CD14-positive monocyte (primary cell): ENCODE results near the gene C3orf18. TPM values are rescaled to one million over a fixed set of nuclear protein-coding genes. Genes with fewer than 3 reads are reported as not detected.

Experiments
- DNase-seq, 3 donors: peaks; one replicate each; pipeline ENCODE4 v3.0.0-alpha.2; 2011 to 2022
- H2AFZ ChIP-seq: 2 replicates; pipeline ENCODE4 v1.6.0; 2012; ENCODE audit warnings: mild to moderate bottlenecking, low read depth, low read length, inconsistent platforms; ENCODE audit not compliant: insufficient read depth, poor library complexity, severe bottlenecking
- H3K27ac ChIP-seq, 2 donors: 1 replicate in 1 of 2; 2 replicates in 1 of 2; pipeline ENCODE4 v1.5.1; 2012 to 2013; ENCODE audit warnings: low read length in 2 of 2, control low read depth in 1 of 2, inconsistent platforms in 1 of 2, low read depth in 1 of 2, mild to moderate bottlenecking in 1 of 2
- H3K27me3 ChIP-seq, 2 donors: one replicate each; pipeline versions ENCODE4 v1.6.0 to v1.6.1; 2011 to 2013; ENCODE audit warnings: low read length in 2 of 2; ENCODE audit not compliant: control insufficient read depth in 2 of 2, insufficient read depth in 2 of 2
- H3K36me3 ChIP-seq, 2 donors: replicated peaks in 1 of 2; 1 replicate in 1 of 2; 2 replicates in 1 of 2; pipeline versions ENCODE4 v1.5.1 to v1.6.1; 2012 to 2013; ENCODE audit warnings: low read length in 2 of 2, control low read depth in 1 of 2, inconsistent platforms in 1 of 2, mild to moderate bottlenecking in 1 of 2; ENCODE audit not compliant: insufficient read depth in 2 of 2, control insufficient read depth in 1 of 2
- H3K4me1 ChIP-seq, 2 donors: 1 replicate in 1 of 2; 2 replicates in 1 of 2; pipeline versions ENCODE4 v1.5.1 to v1.6.1; 2012 to 2013; ENCODE audit warnings: low read length in 2 of 2, control low read depth in 1 of 2, inconsistent platforms in 1 of 2, mild to moderate bottlenecking in 1 of 2, moderate library complexity in 1 of 2; ENCODE audit not compliant: insufficient read depth in 2 of 2, control insufficient read depth in 1 of 2
- H3K4me2 ChIP-seq: replicated peaks from 2 replicates; pipeline ENCODE3; 2012; ENCODE audit warnings: low read length, moderate library complexity, mild to moderate bottlenecking; ENCODE audit not compliant: poor library complexity, severe bottlenecking; ENCODE audit errors: extremely low read depth
- H3K4me3 ChIP-seq, 3 experiments: fragments of 200-600 bp in 1 of 3; sonication (generic) in 1 of 3; replicated peaks in 1 of 3; 1 replicate in 2 of 3; 2 replicates in 1 of 3; pipeline ENCODE4 v1.5.1; 2011 to 2013; ENCODE audit warnings: low read length in 3 of 3, mild to moderate bottlenecking in 3 of 3, control low read depth in 2 of 3, low read depth in 2 of 3, inconsistent platforms in 1 of 3, moderate library complexity in 1 of 3
- H3K79me2 ChIP-seq: 2 replicates; pipeline ENCODE4 v1.6.0; 2012; ENCODE audit warnings: mild to moderate bottlenecking, control low read depth, inconsistent platforms, low read length, moderate library complexity; ENCODE audit not compliant: insufficient read depth
- H3K9ac ChIP-seq: 2 replicates; pipeline ENCODE4 v1.6.0; 2017; ENCODE audit warnings: low read length, mild to moderate bottlenecking; ENCODE audit not compliant: insufficient read depth, poor library complexity, severe bottlenecking
- H3K9me3 ChIP-seq, 2 donors: replicated peaks in 1 of 2; 1 replicate in 1 of 2; 2 replicates in 1 of 2; pipeline versions ENCODE4 v1.5.1 to v1.6.1; 2012 to 2013; ENCODE audit warnings: low read length in 2 of 2, control low read depth in 1 of 2; ENCODE audit not compliant: control insufficient read depth in 1 of 2, insufficient read depth in 1 of 2
- H4K20me1 ChIP-seq: 2 replicates; pipeline ENCODE4 v1.6.0; 2012; ENCODE audit warnings: mild to moderate bottlenecking, low read length, control low read depth, moderate library complexity; ENCODE audit not compliant: insufficient read depth
- H3K27ac Mint-ChIP-seq, 7 donors: one replicate each; pipeline ENCODE4 v1.8.0; 2020; ENCODE audit warnings: mild to moderate bottlenecking in 7 of 7, mixed read lengths in 7 of 7, moderate library complexity in 6 of 7, inconsistent platforms in 2 of 7
- H3K27me3 Mint-ChIP-seq, 3 donors: one replicate each; pipeline ENCODE4 v1.8.0; 2021 to 2022; ENCODE audit warnings: low read depth in 3 of 3, mild to moderate bottlenecking in 3 of 3, mixed read lengths in 3 of 3, moderate library complexity in 3 of 3, inconsistent platforms in 1 of 3
- H3K36me3 Mint-ChIP-seq, 2 donors: one replicate each; pipeline ENCODE4 v1.8.0; 2020; ENCODE audit warnings: mixed read lengths in 2 of 2, inconsistent platforms in 1 of 2, mild to moderate bottlenecking in 1 of 2
- H3K4me1 Mint-ChIP-seq: one replicate; pipeline ENCODE4 v1.8.0; 2020; ENCODE audit warnings: mild to moderate bottlenecking, mixed read lengths
- H3K4me3 Mint-ChIP-seq, 2 donors: one replicate each; pipeline ENCODE4 v1.8.0; 2020; ENCODE audit warnings: mild to moderate bottlenecking in 2 of 2, mixed read lengths in 2 of 2, moderate library complexity in 1 of 2
- H3K9me3 Mint-ChIP-seq, 7 donors: one replicate each; pipeline ENCODE4 v1.8.0; 2020 to 2022; ENCODE audit warnings: mixed read lengths in 7 of 7, mild to moderate bottlenecking in 6 of 7, moderate library complexity in 6 of 7, inconsistent platforms in 2 of 7
- CTCF ChIP-seq: fragments of 200-600 bp; IDR thresholded peaks from one replicate; pipeline ENCODE4 v1.8.0; 2022; ENCODE audit warnings: antibody characterized with exemption, mild to moderate bottlenecking
- WGBS: methylation state at CpG from one replicate; pipeline ENCODE4 v1.1.5; 2013; ENCODE audit warnings: missing lambda C conversion rate; ENCODE audit not compliant: insufficient coverage; 5-methylcytosine and 5-hydroxymethylcytosine counted together
- intact Hi-C, 2 donors: fragments of 100-400 bp; cut with micrococcal nuclease; formaldehyde crosslinking; loops; one replicate each; pipeline versions ENCODE4 v1.15.0 to v1.15.1; 2023
- polyA plus RNA-seq, 3 donors: library from polyadenylated mRNA; depleted of rRNA in 1 of 3; unstranded in 2 of 3; stranded (reverse) in 1 of 3; fragments of 300-500 nt in 2 of 3; fragments of >200 nt in 1 of 3; fragmentation: Illumina TruSeq in 2 of 3; gene quantifications; 1 replicate in 2 of 3; 2 replicates in 1 of 3; pipeline ENCODE4 v1.2.3, GENCODE V29; 2012 to 2021

The C3orf18 gene
- polyA plus RNA-seq, 3 donors = 0.18 to 1.5 (median 0.76) TPM

- Mint-ChIP-seq H3K27me3 (peaks cover 5 to 10% (median 7%) of the 10 kb centered on the region in 3 donors), H3K27ac (no peak overlapping the region), H3K4me1 (peaks cover 23% of the 10 kb centered on the region), H3K36me3 (no peaks in the 10 kb centered on the region), H3K9me3 (no peaks in the 10 kb centered on the region), H3K4me3 (no peak overlapping the region)
- H3K27me3 ChIP-seq = peaks cover 0 to 2% of the 10 kb centered on the region in 2 donors
- intact Hi-C loops = no loop called here
- no peaks in the 10 kb centered on the region for H3K9me3 ChIP-seq
- no peaks in the 10 kb centered on the region for H4K20me1 ChIP-seq
- H3K4me1 ChIP-seq = peaks cover 16% of the 10 kb centered on the region in 2 donors
- H3K79me2 ChIP-seq = no peaks in the 10 kb centered on the region
- WGBS = no CpG with 5 or more reads among the region's 4 CpGs
- no peak overlapping the region for H3K4me2 ChIP-seq
- no peak overlapping the region for H2AFZ ChIP-seq
- H3K9ac ChIP-seq = no peak overlapping the region
- TF ChIP-seq CTCF = no peak
- H3K4me3 ChIP-seq = no peak overlapping the region
- no peaks in the 10 kb centered on the region for H3K36me3 ChIP-seq
- no peak overlapping the region for H3K27ac ChIP-seq
- no peak for DNase-seq
Observed at GRCh38 chr3:50517721-50518206, 49.8 kb downstream of the C3orf18 start.

GRCh38 chr3:50516440-50516871 lies 51.1 kb downstream of the C3orf18 start:
- Histone ChIP-seq H3K9ac (peak overlapping the region; percentile 19), H3K4me1 (peaks cover 16% of the 10 kb centered on the region in 2 donors), H3K9me3 (no peaks in the 10 kb centered on the region), H3K36me3 (no peaks in the 10 kb centered on the region), H3K4me2 (peak overlapping the region; percentile 71), H3K27me3 (peaks cover 0 to 2% of the 10 kb centered on the region in 2 donors), H3K79me2 (no peaks in the 10 kb centered on the region), H2AFZ (peak overlapping the region; percentile 80), H3K27ac (no peak overlapping the region), H3K4me3 (no peak overlapping the region), H4K20me1 (no peaks in the 10 kb centered on the region)
- Mint-ChIP-seq H3K9me3 (no peaks in the 10 kb centered on the region), H3K27ac (peak overlapping the region in 1 of 7 donors; percentile 8), H3K4me1 (peaks cover 23% of the 10 kb centered on the region), H3K27me3 (peaks cover 5 to 10% (median 8%) of the 10 kb centered on the region in 3 donors), H3K4me3 (no peak overlapping the region), H3K36me3 (no peaks in the 10 kb centered on the region)
- WGBS = 95% methylated on average over 3 of the region's 4 CpGs
- TF ChIP-seq CTCF = no peak
- no peak for DNase-seq
- intact Hi-C loops = no loop called here
